Activated CD4-positive, alpha-beta T cell treated with anti-CD3 and anti-CD28 coated beads for 36 hours (primary cell): ENCODE data around the gene NCKAP5. TPM values are rescaled to one million over a fixed set of nuclear protein-coding genes. Genes with fewer than 3 reads are reported as not detected.

ENCODE experiments used
- ATAC-seq: fragments of 200-7000 bp; cut with Tn5 transposase; one replicate; pipeline ENCODE4 v1.10.0; 2021; ENCODE audit warnings: mild to moderate bottlenecking, moderate library complexity
- CTCF ChIA-PET: fragments of 350-600 bp; sonication (Branson Sonifier 250); formaldehyde crosslinking; loops from one replicate; lab custom pipeline; 2021; ENCODE audit warnings: antibody characterized with exemption; lab: Charles Lee
- POLR2A ChIA-PET: fragments of 350-600 bp; sonication (Branson Sonifier 250); formaldehyde crosslinking; loops from one replicate; lab custom pipeline; 2021; ENCODE audit warnings: antibody characterized with exemption, inconsistent platforms; lab: Charles Lee
- DNase-seq: peaks from one replicate; pipeline ENCODE4 v3.0.0-alpha.2; 2020
- H3K27ac Mint-ChIP-seq: one replicate; pipeline ENCODE4 v1.8.0; 2021; ENCODE audit warnings: mixed read lengths
- H3K27me3 Mint-ChIP-seq: one replicate; pipeline ENCODE4 v1.8.0; 2021; ENCODE audit warnings: mixed read lengths
- H3K36me3 Mint-ChIP-seq: one replicate; pipeline ENCODE4 v1.8.0; 2021; ENCODE audit warnings: low read depth, mixed read lengths
- H3K4me1 Mint-ChIP-seq: one replicate; pipeline ENCODE4 v1.8.0; 2021; ENCODE audit warnings: mixed read lengths
- H3K4me3 Mint-ChIP-seq: one replicate; pipeline ENCODE4 v1.8.0; 2021; ENCODE audit warnings: mild to moderate bottlenecking, moderate library complexity, mixed read lengths
- H3K9me3 Mint-ChIP-seq: one replicate; pipeline ENCODE4 v1.8.0; 2021; ENCODE audit warnings: low read depth, mixed read lengths
- intact Hi-C, 2 experiments: fragments of 100-400 bp; cut with DNase I in 1 of 2; cut with micrococcal nuclease in 1 of 2; formaldehyde crosslinking; loops; one replicate each; pipeline versions ENCODE4 v1.14.2 to v1.15.1; 2022 to 2024; cut with DNase I, micrococcal nuclease
- total RNA-seq, 2 experiments: library from RNA; stranded (reverse); gene quantifications; one replicate each; pipeline ENCODE4 v1.2.3, GENCODE V29; 2021

The NCKAP5 gene
- total RNA-seq, 2 experiments from 2014 or later: not detected

DNA sequence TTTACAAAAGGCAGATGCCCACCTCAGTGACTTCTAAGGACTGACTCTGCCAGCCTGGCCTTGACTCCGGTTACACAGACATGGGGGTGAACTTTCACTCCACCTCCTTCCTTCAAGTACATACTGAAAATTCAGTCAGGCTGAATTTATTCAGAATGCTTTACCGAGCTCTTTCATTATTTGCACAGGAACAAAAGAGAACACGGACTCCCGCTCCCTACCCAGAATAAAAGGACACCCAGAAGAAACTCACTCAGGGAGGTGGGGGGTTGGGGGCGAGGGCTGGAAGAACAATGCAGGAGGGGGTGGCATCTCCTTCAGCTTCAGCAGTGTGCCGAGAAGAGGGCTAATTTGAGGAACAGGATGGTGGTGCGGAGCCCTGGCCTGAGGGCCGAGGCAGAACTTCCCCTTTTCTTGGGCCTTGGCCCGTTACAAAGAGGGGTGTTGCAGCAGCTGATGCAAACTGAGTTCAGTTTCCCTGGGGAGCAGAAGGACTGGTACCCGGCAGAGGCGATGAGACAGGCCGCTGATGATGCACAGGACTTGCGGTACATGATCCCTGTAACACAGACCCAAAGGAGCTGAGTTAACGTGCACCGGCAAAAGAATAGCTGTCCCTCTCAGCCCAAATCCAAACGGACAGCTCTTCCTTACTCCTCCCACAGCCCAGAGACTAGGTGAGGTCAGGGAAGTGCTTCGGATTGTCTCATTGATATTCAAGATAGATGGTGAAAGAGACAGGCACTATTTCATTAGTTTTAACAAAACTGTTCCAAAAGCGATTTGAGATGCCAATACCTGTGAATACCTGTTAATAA is 922.3 kb downstream of the NCKAP5 start:
- DNase-seq (no peak), ATAC-seq (no peak)
- ChIA-PET CTCF (no interaction called here), POLR2A (no interaction called here)
- no peaks in the 10 kb centered on the region for H3K36me3 Mint-ChIP-seq
- peaks cover 15% of the 10 kb centered on the region for H3K27me3 Mint-ChIP-seq
- H3K4me1 Mint-ChIP-seq: no peaks in the 10 kb centered on the region
- intact Hi-C loops: no loop called here
- H3K4me3 Mint-ChIP-seq: no peak overlapping the region
- H3K9me3 Mint-ChIP-seq: no peaks in the 10 kb centered on the region
- no peak overlapping the region for H3K27ac Mint-ChIP-seq

DNA sequence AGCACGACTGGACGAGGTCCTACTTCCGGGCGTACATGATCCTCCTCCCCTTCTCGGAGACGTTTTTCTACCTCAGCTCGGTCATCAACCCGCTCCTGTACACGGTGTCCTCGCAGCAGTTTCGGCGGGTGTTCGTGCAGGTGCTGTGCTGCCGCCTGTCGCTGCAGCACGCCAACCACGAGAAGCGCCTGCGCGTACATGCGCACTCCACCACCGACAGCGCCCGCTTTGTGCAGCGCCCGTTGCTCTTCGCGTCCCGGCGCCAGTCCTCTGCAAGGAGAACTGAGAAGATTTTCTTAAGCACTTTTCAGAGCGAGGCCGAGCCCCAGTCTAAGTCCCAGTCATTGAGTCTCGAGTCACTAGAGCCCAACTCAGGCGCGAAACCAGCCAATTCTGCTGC is 923.1 kb downstream of the NCKAP5 start:
- intact Hi-C loops: no loop called here
- Mint-ChIP-seq H3K4me1 (no peaks in the 10 kb centered on the region), H3K9me3 (no peaks in the 10 kb centered on the region), H3K4me3 (no peak overlapping the region), H3K27ac (no peak overlapping the region), H3K36me3 (no peaks in the 10 kb centered on the region), H3K27me3 (peaks cover 13% of the 10 kb centered on the region)
- CTCF ChIA-PET: no interaction called here
- DNase-seq: no peak
- ATAC-seq: no peak
- POLR2A ChIA-PET: no interaction called here

DNA sequence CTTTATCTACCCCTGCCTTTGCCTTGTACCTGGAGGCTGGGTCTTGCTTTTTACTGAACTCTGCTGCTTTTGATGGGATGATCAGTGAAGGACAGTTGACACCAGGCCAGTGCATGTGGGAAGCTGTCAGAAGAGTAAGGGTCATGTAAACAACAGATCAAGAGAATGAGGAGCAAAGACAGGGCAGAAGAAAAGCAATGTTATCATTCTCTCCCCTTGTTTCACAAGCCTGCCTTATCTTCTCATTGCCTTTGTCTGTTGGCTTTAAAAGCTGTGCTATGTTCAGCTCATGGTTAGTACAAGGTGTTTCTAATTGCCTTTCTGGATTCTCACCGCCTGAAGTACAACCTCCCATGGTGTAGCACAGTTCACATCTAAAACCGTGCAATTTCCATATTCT is 925.8 kb downstream of the NCKAP5 start:
- Mint-ChIP-seq H3K9me3 (no peaks in the 10 kb centered on the region), H3K27me3 (peaks cover 8% of the 10 kb centered on the region), H3K36me3 (no peaks in the 10 kb centered on the region), H3K27ac (no peak overlapping the region), H3K4me1 (no peaks in the 10 kb centered on the region), H3K4me3 (no peak overlapping the region)
- CTCF ChIA-PET: no interaction called here
- POLR2A ChIA-PET: no interaction called here
- DNase-seq: no peak
- intact Hi-C loops: no loop called here
- ATAC-seq: no peak

DNA sequence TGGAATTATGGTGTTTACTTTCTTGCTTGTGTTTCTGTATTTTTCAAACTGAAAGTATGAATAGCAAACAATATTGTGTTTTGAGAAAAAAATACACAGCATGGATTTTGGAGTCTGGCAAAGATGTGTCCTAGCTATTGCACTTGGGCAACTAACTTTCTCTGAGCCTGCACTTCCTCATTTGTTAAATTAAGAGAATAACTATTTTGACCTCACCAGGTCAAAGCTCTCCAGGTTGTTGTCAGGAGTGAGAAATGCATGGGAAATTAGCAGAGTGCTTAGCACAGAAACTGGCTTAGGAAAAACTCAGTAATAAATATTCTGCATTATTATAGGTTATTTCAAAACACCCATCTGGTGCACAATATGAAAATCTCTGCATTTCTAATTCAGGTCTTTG is 926.4 kb downstream of the NCKAP5 start:
- intact Hi-C loops: no loop called here

DNA sequence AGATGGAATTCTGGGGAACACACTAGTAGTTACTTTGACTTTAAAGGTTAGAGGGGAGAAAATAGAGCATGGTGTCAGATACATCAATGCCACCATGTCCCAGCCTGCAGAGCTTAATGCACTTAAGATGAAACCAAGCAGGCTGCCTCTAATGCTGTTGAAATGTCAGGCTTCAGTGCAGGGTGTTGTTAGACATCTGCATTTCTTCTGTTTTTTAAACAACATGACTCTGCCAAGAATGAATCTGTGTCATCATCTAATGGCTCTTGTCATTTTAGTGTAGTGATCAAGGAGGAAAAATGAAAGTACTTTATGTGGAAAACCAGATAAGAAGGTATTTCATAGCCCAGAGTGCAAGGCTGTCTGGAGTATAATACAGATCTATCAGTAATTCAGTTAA is 928.1 kb downstream of the NCKAP5 start:
- CTCF ChIA-PET: no interaction called here
- H3K9me3 Mint-ChIP-seq: no peaks in the 10 kb centered on the region
- POLR2A ChIA-PET: no interaction called here
- no peaks in the 10 kb centered on the region for H3K36me3 Mint-ChIP-seq
- H3K4me3 Mint-ChIP-seq: no peak overlapping the region
- H3K27ac Mint-ChIP-seq: no peak overlapping the region
- DNase-seq (no peak), ATAC-seq (no peak)
- no peaks in the 10 kb centered on the region for H3K4me1 Mint-ChIP-seq
- peaks cover 6% of the 10 kb centered on the region for H3K27me3 Mint-ChIP-seq
- intact Hi-C loops: no loop called here

More for the DNA sequence above, 926.4 kb downstream of the NCKAP5 start:
- no peak for ATAC-seq
- Mint-ChIP-seq H3K27ac (no peak overlapping the region), H3K9me3 (no peaks in the 10 kb centered on the region), H3K4me3 (no peak overlapping the region), H3K36me3 (no peaks in the 10 kb centered on the region), H3K4me1 (no peaks in the 10 kb centered on the region), H3K27me3 (peaks cover 8% of the 10 kb centered on the region)
- DNase-seq: no peak
- CTCF ChIA-PET: no interaction called here
- POLR2A ChIA-PET: no interaction called here

DNA sequence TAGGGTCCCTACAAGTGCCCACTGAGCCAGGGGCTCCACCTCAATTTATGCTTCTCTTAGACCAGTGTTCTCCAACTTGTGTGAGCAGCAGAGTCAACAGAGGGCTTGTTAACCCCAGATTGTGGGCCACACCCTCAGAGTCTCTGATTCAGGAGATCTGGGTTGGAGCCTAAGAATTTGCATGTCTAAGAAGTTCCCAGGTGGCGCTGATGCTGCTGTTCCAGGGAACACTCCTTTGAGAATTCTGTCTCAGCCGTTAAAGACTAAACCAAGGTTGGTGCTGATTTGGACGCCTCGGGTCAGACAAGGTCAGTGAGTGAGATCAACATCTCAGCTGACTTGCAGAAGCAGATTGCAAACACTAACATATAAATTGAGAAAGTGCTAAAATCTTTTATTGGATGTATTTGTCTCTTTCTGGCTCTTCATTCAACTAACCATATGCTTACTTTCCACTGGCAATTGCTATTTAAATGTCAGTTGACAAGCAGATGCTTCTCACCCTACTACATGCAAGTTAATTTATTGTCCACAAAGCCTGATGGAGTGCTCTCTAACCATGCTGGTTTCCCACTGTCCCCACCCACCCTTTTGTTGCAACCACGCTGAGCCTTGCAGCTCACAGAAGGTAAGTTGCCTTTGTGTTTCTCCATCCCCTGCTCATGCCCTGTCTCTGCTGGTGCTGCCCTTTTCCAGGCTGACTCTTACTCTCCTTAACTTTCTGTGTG is 929.8 kb downstream of the NCKAP5 start:
- CTCF ChIA-PET: no interaction called here
- intact Hi-C loops: no loop called here
- Mint-ChIP-seq H3K9me3 (no peaks in the 10 kb centered on the region), H3K27me3 (peaks cover 4% of the 10 kb centered on the region), H3K36me3 (no peaks in the 10 kb centered on the region), H3K4me3 (no peak overlapping the region), H3K4me1 (no peaks in the 10 kb centered on the region), H3K27ac (no peak overlapping the region)
- DNase-seq: no peak
- no peak for ATAC-seq
- POLR2A ChIA-PET: no interaction called here

DNA sequence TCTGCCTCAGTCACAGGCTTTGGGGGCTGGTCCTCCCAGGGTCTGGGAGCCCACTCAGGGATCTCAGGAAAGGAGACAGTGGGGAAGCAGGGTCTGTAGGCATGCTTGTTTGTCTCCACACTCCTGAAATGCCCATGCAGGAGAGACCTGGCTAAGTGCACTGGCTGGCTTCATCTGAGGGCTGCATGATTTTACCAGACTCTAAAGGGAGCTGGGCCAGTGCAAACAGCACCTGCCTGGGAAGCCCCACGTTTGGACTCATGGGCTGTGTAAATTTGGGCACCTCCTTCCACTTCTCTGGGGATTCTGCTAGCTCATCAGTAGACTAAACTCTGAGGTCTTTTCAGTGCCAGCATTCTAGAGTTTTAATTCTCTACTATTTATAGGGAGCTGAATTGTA is 931.9 kb downstream of the NCKAP5 start:
- no peak for DNase-seq

DNA sequence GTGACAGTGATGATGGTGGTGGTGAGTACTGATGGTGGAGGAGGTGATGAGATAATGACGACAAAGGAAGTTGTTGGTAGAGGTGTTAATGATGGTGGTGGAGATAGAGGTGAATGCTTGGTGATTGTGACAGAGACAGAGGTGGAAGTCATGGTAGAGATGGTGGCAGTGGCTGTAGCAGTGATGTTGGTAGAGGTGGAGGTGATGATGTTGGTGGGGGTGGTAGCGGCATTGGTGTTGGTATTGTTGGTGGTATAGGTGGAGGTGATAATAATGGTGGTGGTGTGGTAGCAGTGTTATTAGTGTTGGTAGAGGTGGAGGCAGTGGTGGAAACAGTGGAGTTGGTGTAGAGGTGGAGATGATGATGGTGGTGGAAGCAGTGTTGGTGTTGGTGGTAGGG is 934.6 kb downstream of the NCKAP5 start:
- intact Hi-C loops: no loop called here
- no peak for DNase-seq
- CTCF ChIA-PET: no interaction called here
- Mint-ChIP-seq H3K27me3 (peaks cover 2% of the 10 kb centered on the region), H3K36me3 (no peaks in the 10 kb centered on the region), H3K9me3 (no peaks in the 10 kb centered on the region), H3K4me1 (no peaks in the 10 kb centered on the region), H3K27ac (no peak overlapping the region), H3K4me3 (no peak overlapping the region)
- POLR2A ChIA-PET: no interaction called here
- no peak for ATAC-seq

More for the DNA sequence above, 931.9 kb downstream of the NCKAP5 start:
- no peak for ATAC-seq
- Mint-ChIP-seq H3K9me3 (no peaks in the 10 kb centered on the region), H3K27me3 (peaks cover 2% of the 10 kb centered on the region), H3K4me1 (no peaks in the 10 kb centered on the region), H3K27ac (no peak overlapping the region), H3K36me3 (no peaks in the 10 kb centered on the region), H3K4me3 (no peak overlapping the region)
- intact Hi-C loops: no loop called here
- CTCF ChIA-PET: no interaction called here
- POLR2A ChIA-PET: no interaction called here

DNA sequence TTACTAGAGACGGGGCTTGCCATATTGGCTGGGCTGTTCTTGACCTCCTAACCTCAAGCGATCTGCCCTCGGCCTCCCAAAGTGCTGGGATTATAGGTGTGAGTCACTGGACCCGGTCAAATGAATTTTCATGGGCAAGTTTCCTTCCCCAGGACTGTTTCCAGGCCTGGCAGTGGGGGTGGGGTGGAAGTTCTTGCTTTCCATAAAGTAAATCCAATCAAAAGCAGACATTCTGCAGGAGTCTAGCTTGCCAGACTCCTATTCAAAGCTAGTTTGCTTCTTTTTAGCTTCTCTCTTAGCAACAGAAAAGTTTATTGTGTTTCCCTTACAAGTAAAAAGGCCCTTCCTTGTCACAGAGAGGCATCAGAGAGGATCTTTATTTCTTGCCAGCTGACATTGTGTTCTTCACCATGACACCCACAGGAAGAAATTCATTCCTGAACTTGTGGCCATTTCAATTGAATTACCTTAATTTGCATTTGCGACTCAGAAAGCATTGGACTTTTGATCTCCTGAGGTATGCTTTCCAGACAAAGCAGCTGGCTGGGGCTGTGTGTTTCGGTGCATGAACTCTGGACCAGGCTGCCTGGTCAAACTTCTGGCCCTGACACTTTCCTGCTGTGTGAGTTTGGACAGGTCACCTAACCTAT is 936.1 kb downstream of the NCKAP5 start:
- Mint-ChIP-seq H3K9me3 (no peaks in the 10 kb centered on the region), H3K4me3 (no peak overlapping the region), H3K27me3 (peaks cover 2% of the 10 kb centered on the region), H3K36me3 (no peaks in the 10 kb centered on the region), H3K4me1 (no peaks in the 10 kb centered on the region), H3K27ac (no peak overlapping the region)
- ChIA-PET CTCF (no interaction called here), POLR2A (no interaction called here)
- ATAC-seq (no peak), DNase-seq (no peak)
- intact Hi-C loops: no loop called here

DNA sequence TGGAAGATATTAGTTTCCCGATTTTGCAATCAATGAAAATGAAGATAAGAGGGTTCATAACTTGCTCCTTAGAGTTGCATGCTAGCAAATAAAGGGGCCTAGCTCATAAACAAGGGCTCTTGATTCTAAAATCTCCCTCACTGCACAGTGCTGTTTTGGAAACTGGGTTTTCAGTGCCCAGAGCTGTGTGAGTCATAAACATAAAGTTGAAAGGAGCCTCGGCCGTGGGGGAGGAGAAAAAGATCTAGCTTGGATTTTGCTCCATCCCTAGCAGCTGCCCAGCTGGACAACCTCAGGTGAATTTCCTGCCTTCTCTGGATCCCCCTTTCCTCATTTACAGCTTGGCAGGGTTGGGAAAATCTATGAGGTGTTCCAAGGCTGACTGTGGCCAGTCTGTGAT is 940.7 kb downstream of the NCKAP5 start:
- no peak overlapping the region for H3K27ac Mint-ChIP-seq
- no peak for DNase-seq
- CTCF ChIA-PET: no interaction called here
- no peaks in the 10 kb centered on the region for H3K27me3 Mint-ChIP-seq
- H3K36me3 Mint-ChIP-seq: no peaks in the 10 kb centered on the region
- H3K4me1 Mint-ChIP-seq: no peaks in the 10 kb centered on the region
- ATAC-seq: no peak
- POLR2A ChIA-PET: no interaction called here
- H3K4me3 Mint-ChIP-seq: no peak overlapping the region
- intact Hi-C loops: no loop called here
- peaks cover 2% of the 10 kb centered on the region for H3K9me3 Mint-ChIP-seq

DNA sequence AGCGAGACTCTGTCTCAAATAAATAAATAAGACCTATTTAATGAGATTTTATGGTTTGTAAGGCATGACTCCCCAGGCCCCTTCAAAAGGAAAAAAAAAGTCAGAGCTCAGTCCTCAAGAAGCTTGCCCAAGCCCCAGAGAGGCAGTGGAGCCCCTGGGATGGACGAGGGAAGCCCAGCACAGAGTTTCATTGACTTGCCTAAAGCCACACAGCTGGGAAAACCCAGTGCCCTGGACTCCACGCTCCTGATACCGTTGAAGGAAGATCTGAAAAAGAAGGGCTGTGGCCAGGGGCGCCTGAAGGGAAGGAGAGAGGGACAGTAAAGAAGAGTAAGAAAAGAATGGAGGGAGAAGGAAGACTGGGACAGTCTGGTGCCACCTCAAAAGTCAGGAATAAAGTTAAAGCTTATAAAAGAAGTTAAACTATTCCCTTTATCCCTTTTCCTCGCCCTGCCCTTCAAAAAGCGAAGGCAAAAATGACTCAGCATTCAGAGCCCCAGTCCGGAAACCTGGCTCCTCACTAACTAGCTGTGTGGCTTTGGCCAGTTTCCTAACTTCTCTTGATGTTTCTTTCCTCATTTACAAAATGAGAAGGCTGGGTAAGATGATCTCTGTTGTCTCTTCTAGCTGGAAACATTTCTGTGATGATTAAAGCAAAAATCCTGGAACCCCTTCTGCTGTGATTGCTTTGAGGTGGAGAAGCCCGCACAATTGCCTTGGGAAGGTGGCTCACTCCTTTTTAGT is 945.0 kb downstream of the NCKAP5 start:
- no peaks in the 10 kb centered on the region for H3K4me1 Mint-ChIP-seq
- DNase-seq: no peak
- no peaks in the 10 kb centered on the region for H3K36me3 Mint-ChIP-seq
- ChIA-PET CTCF (no interaction called here), POLR2A (interaction anchor here (0.6 kb wide), 1 partner anchor 355 kb away, joined by 3 read pairs; no protein-coding TSS in a partner anchor)
- intact Hi-C loops: no loop called here
- ATAC-seq: no peak
- H3K27ac Mint-ChIP-seq: no peak overlapping the region
- H3K27me3 Mint-ChIP-seq: no peaks in the 10 kb centered on the region
- H3K4me3 Mint-ChIP-seq: no peak overlapping the region
- peaks cover 2% of the 10 kb centered on the region for H3K9me3 Mint-ChIP-seq
